ENCODE data around the gene BEND6.

Gene BEND6

DNA sequence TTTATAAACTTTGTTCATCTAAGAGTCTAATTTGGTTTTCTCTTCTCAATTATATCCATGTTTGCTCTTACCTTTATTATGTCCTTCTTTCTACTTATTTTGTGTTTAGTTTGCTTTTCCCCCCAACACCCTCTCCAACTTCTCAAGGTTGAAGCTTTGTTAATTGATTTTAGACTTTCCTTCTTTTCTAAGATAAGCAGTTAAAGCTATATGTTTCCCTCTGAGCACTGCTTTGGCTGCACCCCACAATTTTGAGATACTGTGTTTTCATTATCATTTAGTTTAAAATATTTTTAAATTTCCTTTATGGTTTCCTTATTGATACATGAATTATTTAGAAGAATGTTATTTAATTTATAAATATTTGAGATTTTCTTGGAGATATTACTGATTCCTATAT lies 13.9 kb upstream of the BEND6 start:
- no peak for DNase-seq (ENCODE audit: low spot score)

DNA sequence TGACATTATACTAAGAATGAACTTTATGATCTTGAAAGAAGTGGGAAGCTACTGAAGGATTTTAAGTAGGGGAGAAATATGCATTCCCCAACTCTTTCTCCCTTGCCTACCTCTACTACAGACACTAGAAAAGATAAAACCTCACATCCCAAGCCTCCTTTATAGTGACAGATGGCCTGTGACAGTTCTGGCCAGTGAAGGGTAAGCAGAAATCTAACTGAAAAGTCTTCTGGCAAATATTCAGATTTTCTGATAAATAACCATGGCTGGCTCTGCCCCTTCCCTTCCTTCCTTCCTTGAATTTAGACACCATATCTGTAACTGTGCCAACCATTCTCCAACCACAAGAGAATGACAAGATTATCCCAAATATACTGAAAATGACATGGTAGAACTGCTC lies 10.2 kb upstream of the BEND6 start:
- no peak for DNase-seq (ENCODE audit: low spot score)

DNA sequence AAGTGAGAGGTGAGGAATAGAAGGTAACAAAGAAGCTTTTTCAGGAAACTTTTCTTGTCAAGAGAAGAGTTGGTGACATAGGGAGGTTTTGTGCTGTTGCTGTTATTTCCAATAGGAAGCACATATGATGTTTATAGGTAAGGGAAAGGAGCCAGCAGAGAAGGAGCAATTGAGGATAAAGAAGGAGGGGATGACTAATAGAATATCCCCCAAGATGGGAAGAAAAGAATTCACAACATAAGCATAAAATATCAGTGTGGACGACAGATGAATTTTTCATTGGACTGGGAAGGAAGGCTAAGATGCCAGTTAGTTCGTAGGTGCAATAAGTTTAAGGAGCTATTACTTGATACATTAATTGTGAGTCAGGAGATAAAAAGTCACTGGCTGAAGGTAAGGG lies 8.5 kb upstream of the BEND6 start:
- no peak for DNase-seq (ENCODE audit: low spot score)

DNA sequence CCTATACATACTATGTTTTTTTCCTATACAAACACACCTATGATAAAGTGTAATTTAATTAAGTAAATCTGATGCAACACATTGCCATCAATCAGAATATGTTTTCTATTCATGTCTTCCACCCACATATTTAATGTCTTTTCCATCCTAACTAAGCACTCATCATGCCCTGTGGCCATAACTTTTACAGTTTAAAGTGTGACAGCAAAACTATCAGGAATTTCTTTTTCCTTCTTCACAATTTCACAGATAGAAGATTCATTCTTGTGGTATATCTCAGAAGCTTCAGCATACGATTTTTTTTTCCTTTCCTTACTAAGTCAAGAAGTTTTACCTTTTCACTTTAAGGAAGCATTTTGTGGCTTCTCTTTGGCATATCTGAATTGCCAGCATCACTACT lies 7.0 kb upstream of the BEND6 start:
- DNase-seq (ENCODE audit: low spot score), result no peak

DNA sequence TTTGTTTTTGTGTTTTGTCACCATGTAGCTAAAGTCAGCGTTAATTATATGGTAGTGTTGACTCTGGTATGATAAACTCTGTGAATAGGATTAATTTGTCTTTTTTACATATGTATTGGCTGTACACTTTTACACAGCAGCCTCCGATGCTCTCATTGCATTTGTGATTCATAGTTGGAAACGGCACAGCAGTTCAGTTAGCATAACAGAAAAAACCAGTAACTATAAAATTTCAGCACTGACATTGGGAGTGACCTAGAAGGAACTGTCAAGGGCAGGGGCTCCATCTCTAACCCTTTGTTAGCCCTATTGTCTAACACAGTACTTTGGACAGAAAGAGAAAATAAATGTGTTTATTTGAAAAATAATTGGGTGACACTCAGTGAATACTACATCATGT lies 5.6 kb upstream of the BEND6 start:
- no peak for DNase-seq (ENCODE audit: low spot score)

GRCh38 chr6:56949925-56950495 lies 4.9 kb upstream of the BEND6 start:
- DNase-seq (ENCODE audit: low spot score), result no peak

- DNase-seq (ENCODE audit: low spot score), result no peak
Observed at GRCh38 chr6:56951049-56951831, 3.7 kb upstream of the BEND6 start.

GRCh38 chr6:56953597-56954402 lies 1.1 kb upstream of the BEND6 start:
- peak; percentile 4 for DNase-seq (ENCODE audit: low spot score)

DNA sequence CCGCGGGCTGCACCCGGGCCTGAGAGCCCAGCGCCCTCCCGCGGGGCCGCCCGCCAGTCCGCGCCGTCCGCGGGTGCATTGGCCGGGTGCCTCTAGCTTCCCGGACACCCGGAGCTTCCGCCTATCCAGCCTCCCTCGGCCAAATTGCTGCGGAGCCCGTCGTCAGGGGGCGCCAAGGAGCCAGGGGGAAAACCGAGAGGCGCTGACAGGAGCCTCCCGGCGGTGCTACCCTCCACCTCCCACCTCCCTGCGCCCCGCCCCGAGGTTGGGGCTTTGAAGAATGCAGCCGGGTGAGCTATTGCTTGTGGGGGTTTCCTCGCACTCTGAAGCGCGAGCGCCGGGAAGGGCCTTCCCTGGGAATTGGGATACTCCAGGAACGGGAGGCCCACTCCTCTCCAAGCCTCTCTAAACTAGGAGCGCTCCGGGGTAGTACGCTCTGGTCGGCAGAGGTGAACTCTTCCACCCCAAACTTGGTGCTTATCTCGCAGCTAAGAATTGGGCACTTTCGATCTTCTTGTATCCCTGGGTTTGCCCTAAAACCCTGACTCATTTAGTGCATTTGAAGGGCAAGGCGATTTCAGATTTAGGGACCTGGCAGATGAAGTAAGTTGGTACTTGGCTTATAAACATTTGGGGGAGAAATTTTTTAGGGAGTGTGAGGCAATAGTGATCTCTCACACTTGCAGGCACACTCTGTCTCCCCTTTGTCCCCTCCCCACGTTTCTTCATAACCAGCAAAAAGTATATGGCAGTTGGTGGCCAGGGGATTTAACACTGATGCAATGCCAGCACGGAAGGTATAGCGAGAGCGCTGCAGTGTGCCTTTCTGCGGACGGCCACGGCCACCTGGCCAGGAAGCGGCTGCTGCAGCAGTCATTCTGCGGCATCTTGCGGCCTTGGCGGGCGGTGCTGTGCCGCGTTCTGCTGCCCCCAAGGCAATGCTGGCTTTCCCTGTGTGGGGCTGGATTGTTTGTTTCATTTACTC lies 556 bp downstream of the BEND6 start:
- DNase-seq (ENCODE audit: low spot score), result peak; percentile 51

- DNase-seq (ENCODE audit: low spot score), result no peak
Observed at GRCh38 chr6:56956491-56956890, 1.6 kb downstream of the BEND6 start.

DNA sequence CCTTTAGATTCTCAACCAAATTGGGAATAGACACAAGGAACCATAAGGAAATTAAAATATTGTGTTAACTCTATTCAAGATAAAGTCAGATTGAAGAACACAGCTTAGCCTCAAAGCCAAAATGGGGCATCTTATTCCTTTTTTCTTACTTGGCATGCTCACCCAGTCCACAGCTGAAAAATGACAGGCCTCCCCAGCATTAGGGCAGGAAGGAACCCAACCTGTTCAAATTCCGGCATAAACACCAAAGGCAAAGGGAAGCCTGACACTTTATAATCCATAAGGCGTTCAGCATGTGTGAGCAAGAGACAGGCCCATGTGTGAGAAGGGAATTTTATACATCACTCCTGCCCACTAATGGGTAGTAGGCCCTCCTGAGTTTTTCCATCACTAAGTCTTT lies 2.9 kb downstream of the BEND6 start:
- no peak for DNase-seq (ENCODE audit: low spot score)

DNA sequence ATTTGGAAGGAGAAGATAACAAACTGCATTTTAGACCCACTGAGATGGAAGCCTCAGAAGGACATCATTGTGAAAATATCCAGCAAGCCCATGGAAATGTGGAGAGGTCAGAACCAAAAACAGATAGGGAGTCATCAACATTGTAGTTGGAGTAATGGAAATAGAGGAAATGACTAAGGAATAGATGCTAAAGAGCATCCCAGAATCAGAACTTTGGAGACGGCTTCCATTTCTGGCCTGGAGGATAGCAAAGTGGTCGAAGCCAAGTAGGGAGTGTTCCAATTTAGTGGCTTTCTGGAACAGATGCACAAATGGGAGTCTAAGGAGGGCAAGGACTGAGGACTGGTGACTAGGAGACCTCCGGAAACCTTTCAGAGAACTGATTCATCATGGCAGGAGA lies 3.6 kb downstream of the BEND6 start:
- no peak for DNase-seq (ENCODE audit: low spot score)

DNA sequence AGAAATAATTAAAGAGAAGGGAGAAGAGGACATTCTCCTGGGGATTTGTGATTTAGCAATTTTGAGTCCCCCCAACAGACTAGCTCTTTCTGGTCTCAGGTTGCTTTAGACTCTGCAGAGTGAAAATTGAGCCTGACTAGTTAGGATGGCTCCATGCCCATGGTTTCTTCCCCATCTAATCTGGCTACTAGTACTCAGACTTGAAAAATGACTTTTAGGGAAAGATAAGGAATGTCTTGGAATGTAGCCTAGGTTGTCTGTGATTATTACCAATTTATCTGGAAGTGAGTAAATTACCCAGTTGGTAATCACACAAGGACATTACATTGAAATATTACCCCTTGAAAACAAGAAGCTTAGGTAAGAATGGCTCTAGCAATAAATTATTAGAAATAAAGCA lies 4.2 kb downstream of the BEND6 start:
- no peak for DNase-seq (ENCODE audit: low spot score)

- no peak for DNase-seq (ENCODE audit: low spot score)
Observed at GRCh38 chr6:56959938-56960337, 5.0 kb downstream of the BEND6 start.

DNA sequence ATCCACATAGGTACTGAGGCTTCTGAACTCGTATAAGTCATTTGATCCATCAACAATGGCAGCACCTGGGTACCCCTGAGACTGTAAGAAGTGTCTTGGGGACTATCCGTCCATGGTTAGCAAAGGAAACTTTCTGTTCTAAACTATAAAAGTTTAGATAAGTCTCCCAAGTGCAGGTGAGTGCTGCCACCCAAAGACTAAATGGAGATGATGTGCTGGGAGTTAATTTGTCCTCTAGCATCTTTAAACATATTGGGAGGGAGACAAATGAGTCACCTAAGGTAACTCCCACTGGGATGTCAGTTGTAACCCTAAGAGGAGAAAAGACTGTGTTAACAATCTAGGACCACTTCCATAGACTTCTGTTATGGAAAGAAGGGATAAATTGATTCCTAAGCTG lies 6.2 kb downstream of the BEND6 start:
- DNase-seq (ENCODE audit: low spot score), result no peak

- no peak for DNase-seq (ENCODE audit: low spot score)
Observed at GRCh38 chr6:56962441-56962840, 7.5 kb downstream of the BEND6 start.

DNA sequence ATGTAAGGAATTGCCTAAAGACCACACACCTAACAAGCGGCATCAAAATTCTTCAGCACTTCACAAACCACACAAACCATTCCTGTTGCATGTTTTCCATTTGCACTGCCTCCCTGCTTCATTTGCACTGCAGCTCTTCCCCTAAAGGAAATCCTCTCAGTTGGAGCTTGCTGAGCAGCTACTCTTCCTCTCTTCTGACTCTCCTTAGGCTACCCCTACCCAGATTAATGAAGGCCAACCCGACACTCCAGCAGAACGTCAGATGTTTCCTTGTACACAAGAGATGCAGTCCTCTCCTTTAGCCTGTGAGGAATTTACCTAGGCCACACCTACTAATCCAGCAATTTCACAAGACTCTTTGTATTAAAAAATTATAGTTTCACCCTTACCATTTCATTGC lies 8.1 kb downstream of the BEND6 start:
- no peak for DNase-seq (ENCODE audit: low spot score)

DNA sequence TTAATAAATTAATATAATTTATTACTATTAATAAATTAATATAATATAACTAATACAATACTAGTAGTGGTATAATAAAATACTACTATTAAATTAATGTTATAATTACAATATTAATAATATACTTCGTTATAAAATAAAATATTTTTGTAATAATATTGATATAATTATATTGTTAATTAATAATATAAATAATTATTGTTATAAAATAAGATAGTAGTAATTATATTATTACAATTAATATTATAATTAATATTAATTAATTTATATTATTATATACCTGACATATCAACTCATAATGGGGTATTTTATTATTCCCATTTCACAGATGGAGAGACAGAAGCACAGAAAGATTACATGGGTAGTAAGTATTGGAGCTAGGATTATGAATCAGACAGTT lies 8.9 kb downstream of the BEND6 start:
- DNase-seq (ENCODE audit: low spot score), result no peak

- no peak for DNase-seq (ENCODE audit: low spot score)
Observed at GRCh38 chr6:56965126-56965525, 10.2 kb downstream of the BEND6 start.

DNA sequence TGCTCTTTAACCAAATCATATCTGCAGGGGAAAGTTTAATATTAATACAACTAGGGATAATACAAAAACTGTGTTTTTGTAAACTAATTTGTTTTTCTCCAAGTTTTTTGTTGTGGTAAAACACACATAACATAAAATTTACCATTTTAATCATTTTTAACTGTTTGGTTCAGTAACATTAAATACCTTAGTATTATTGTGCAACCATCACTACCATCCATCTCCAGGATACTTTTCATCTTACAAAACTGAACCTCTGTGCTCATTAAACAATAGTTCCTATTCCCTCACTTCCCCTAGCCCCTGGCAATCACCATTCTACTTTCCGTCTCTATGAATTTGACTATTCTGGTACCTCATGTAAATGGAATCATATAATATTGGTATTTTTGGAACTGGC lies 15.9 kb downstream of the BEND6 start:
- no peak for DNase-seq (ENCODE audit: low spot score)

GRCh38 chr6:56977192-56977591 lies 22.3 kb downstream of the BEND6 start:
- DNase-seq (ENCODE audit: low spot score), result no peak

- no peak for DNase-seq (ENCODE audit: low spot score)
Observed at GRCh38 chr6:56978530-56978929, 23.6 kb downstream of the BEND6 start.
